GM23338 (cell line): ENCODE results near the gene BTBD3. TPM values are rescaled to one million over a fixed set of nuclear protein-coding genes. Genes with fewer than 3 reads are reported as not detected.
A peak's percentile ranks its signal among the peaks of the same experiment; 100 is the strongest.

Experiments used
- ATAC-seq: fragments of 200-7000 bp; cut with Tn5 transposase; 3 replicates; pipeline ENCODE4 v1.9.1; 2020
- DNase-seq: peaks from one replicate; pipeline ENCODE4 v3.0.0-alpha.2; 2015; ENCODE audit warnings: low spot score
- H2AFZ ChIP-seq: fragments of 200-600 bp; sonication (generic); 2 replicates; pipeline ENCODE4 v1.8.0; 2016; ENCODE audit warnings: antibody characterized with exemption, mild to moderate bottlenecking, moderate library complexity
- H3F3A ChIP-seq: fragments of 200-600 bp; sonication (generic); replicated peaks from 2 replicates; pipeline ENCODE4 v1.8.0; 2017; ENCODE audit warnings: antibody characterized with exemption, mixed run types, low read depth
- H3K27ac ChIP-seq: fragments of 200-600 bp; sonication (generic); 2 replicates; pipeline ENCODE4 v1.6.1; 2016; ENCODE audit warnings: low read depth
- H3K27me3 ChIP-seq: fragments of 200-600 bp; sonication (generic); 2 replicates; pipeline ENCODE4 v1.8.0; 2016; ENCODE audit warnings: mild to moderate bottlenecking, mixed run types, moderate library complexity; ENCODE audit not compliant: insufficient read depth
- H3K36me3 ChIP-seq: fragments of 200-600 bp; sonication (generic); 2 replicates; pipeline ENCODE4 v1.8.0; 2016; ENCODE audit warnings: mild to moderate bottlenecking; ENCODE audit not compliant: insufficient read depth
- H3K4me1 ChIP-seq: fragments of 200-600 bp; sonication (generic); 2 replicates; pipeline ENCODE4 v1.8.0; 2016; ENCODE audit warnings: mild to moderate bottlenecking, moderate library complexity; ENCODE audit not compliant: insufficient read depth
- H3K4me2 ChIP-seq: fragments of 200-600 bp; sonication (generic); 2 replicates; pipeline ENCODE4 v1.7.1; 2017; ENCODE audit warnings: mixed run types
- H3K4me3 ChIP-seq: fragments of 200-600 bp; sonication (generic); 2 replicates; pipeline ENCODE4 v1.6.1; 2016; ENCODE audit warnings: mixed run types
- H3K79me2 ChIP-seq: fragments of 200-600 bp; sonication (generic); replicated peaks from 2 replicates; pipeline ENCODE4 v1.8.0; 2017; ENCODE audit warnings: mild to moderate bottlenecking; ENCODE audit not compliant: insufficient read depth
- H3K9me2 ChIP-seq: fragments of 200-600 bp; sonication (generic); 2 replicates; pipeline ENCODE4 v1.8.0; 2017; ENCODE audit not compliant: insufficient read depth
- H4K20me1 ChIP-seq: fragments of 200-600 bp; sonication (generic); replicated peaks from 2 replicates; pipeline ENCODE4 v1.8.0; 2017; ENCODE audit warnings: mild to moderate bottlenecking; ENCODE audit not compliant: insufficient read depth
- H3K27ac Mint-ChIP-seq: 2 replicates; pipeline ENCODE4 v1.8.0; 2020; ENCODE audit warnings: inconsistent platforms, mild to moderate bottlenecking, moderate library complexity, mixed read lengths
- H3K27me3 Mint-ChIP-seq: 3 replicates; pipeline ENCODE4 v1.8.0; 2022; ENCODE audit warnings: low read depth, mild to moderate bottlenecking, moderate library complexity, mixed read lengths, inconsistent platforms; ENCODE audit not compliant: insufficient read depth, poor library complexity
- H3K36me3 Mint-ChIP-seq: 3 replicates; pipeline ENCODE4 v1.8.0; 2021; ENCODE audit warnings: low read depth, mild to moderate bottlenecking, inconsistent platforms, moderate library complexity, mixed read lengths
- H3K4me1 Mint-ChIP-seq: 3 replicates; pipeline ENCODE4 v1.8.0; 2020; ENCODE audit warnings: mild to moderate bottlenecking, inconsistent platforms, mixed read lengths
- H3K4me3 Mint-ChIP-seq: 3 replicates; pipeline ENCODE4 v1.8.0; 2021; ENCODE audit warnings: moderate library complexity, mild to moderate bottlenecking, inconsistent platforms, mixed read lengths
- H3K9me3 Mint-ChIP-seq: 3 replicates; pipeline ENCODE4 v1.8.0; 2020; ENCODE audit warnings: moderate library complexity, mild to moderate bottlenecking, inconsistent platforms, mixed read lengths
- long read RNA-seq: library from polyadenylated mRNA; unstranded; transcript quantifications from one replicate; pipeline ENCODE4 v2.0.0, GENCODE V29; 2020; ENCODE audit not compliant: unreplicated experiment
- polyA plus RNA-seq: library from polyadenylated mRNA; unstranded; fragments of >200 nt; fragmentation: Nextera tagmentation; extraction: Ambion mirVana; gene quantifications from 2 replicates; pipeline ENCODE4 v1.2.1, GENCODE V29; 2016
- total RNA-seq: library from RNA; depleted of rRNA; stranded (reverse); fragments of >200 nt; shearing (Covaris generic); gene quantifications from 2 replicates; pipeline ENCODE4 v1.2.3, GENCODE V29; 2014; rRNA removed
- TF ChIP-seq, protein P1 (sequence below), 2 experiments: fragments of 200-600 bp in 1 of 2; sonication (generic) in 1 of 2; conservative IDR thresholded peaks; 2 replicates each; pipeline versions ENCODE4 v1.5.1 to v1.6.1; 2016 to 2017; ENCODE audit warnings: antibody characterized with exemption in 2 of 2, low read depth in 2 of 2, mild to moderate bottlenecking in 2 of 2, moderate library complexity in 1 of 2
- TF ChIP-seq, protein P2 (sequence below): fragments of 250-450 bp; sonication (Bioruptor Pico); IDR thresholded peaks from 2 replicates; pipeline ENCODE4 v1.5.0; 2020; ENCODE audit warnings: mild to moderate bottlenecking, moderate library complexity

BTBD3 gene
- total RNA-seq (45.1 and 47.0 TPM in 2 replicates), polyA plus RNA-seq (11.8 and 13.6 TPM in 2 replicates)
- long read RNA-seq, full-length matches to known transcripts: 5 of 5 reads
- long read RNA-seq, partial matches to known transcripts: 0 of 5 reads
- long read RNA-seq, other reads (novel, unspliced or antisense): 0 of 5 reads

DNA sequence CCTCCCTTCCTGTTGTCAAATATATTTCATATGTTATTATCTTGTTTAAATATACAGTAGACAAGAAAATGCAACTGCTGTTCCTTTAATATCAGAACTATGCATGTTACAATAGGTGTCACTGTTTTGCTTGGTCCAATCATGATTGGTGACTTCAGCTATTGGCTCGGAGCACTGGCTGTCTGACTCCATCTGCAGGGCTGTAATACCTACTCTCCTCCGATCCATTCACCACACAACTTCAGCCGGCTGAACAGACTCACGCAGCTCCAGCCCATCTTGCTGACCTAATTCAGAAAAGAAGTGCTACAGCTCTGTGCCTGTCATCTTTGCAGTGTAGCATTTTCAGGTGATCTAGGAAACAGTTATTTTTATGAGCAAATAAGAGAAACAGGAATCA, at the start of gene BTBD3:
BTBD3 (plus strand) TSS at position 231 of the 400 bp plus-strand sequence. CDS start 383 bp downstream, outside the sequence.
- H3F3A ChIP-seq: no peaks in the 10 kb centered on the region
- ATAC-seq (peak; percentile 74), DNase-seq (no peak)
- peaks cover 87% of the 10 kb centered on the region for H3K79me2 ChIP-seq
- Mint-ChIP-seq H3K4me1 (peaks cover 50% of the 10 kb centered on the region), H3K36me3 (peaks cover 3% of the 10 kb centered on the region; the same call in 2 of the 3 replicates), H3K27ac (peak within 1 kb of the TSS; percentile 18; the same call in 1 of the 2 replicates), H3K9me3 (no peaks in the 10 kb centered on the region), H3K27me3 (no peaks in the 10 kb centered on the region), H3K4me3 (no peak within 1 kb of the TSS)
- H2AFZ ChIP-seq: no peak within 1 kb of the TSS
- H3K4me1 ChIP-seq: peaks cover 28% of the 10 kb centered on the region
- no peak within 1 kb of the TSS for H3K27ac ChIP-seq
- H3K36me3 ChIP-seq: no peaks in the 10 kb centered on the region
- no peak within 1 kb of the TSS for H3K4me3 ChIP-seq
- no peaks in the 10 kb centered on the region for H3K9me2 ChIP-seq
- H3K27me3 ChIP-seq: no peaks in the 10 kb centered on the region
- 0 out of 2 replicates have a peak within 1 kb of the TSS, but pooled peaks have one; percentile 2 for H3K4me2 ChIP-seq
- TF ChIP-seq, protein P1, sequence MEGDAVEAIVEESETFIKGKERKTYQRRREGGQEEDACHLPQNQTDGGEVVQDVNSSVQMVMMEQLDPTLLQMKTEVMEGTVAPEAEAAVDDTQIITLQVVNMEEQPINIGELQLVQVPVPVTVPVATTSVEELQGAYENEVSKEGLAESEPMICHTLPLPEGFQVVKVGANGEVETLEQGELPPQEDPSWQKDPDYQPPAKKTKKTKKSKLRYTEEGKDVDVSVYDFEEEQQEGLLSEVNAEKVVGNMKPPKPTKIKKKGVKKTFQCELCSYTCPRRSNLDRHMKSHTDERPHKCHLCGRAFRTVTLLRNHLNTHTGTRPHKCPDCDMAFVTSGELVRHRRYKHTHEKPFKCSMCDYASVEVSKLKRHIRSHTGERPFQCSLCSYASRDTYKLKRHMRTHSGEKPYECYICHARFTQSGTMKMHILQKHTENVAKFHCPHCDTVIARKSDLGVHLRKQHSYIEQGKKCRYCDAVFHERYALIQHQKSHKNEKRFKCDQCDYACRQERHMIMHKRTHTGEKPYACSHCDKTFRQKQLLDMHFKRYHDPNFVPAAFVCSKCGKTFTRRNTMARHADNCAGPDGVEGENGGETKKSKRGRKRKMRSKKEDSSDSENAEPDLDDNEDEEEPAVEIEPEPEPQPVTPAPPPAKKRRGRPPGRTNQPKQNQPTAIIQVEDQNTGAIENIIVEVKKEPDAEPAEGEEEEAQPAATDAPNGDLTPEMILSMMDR (conservative IDR thresholded peaks at IDR 0.05; ENCODE audit: low read depth in 2 of 2): 0 out of 4 replicates have a peak, but pooled peaks of 1 of the 2 experiments have one; percentile 10
- TF ChIP-seq, protein P2, sequence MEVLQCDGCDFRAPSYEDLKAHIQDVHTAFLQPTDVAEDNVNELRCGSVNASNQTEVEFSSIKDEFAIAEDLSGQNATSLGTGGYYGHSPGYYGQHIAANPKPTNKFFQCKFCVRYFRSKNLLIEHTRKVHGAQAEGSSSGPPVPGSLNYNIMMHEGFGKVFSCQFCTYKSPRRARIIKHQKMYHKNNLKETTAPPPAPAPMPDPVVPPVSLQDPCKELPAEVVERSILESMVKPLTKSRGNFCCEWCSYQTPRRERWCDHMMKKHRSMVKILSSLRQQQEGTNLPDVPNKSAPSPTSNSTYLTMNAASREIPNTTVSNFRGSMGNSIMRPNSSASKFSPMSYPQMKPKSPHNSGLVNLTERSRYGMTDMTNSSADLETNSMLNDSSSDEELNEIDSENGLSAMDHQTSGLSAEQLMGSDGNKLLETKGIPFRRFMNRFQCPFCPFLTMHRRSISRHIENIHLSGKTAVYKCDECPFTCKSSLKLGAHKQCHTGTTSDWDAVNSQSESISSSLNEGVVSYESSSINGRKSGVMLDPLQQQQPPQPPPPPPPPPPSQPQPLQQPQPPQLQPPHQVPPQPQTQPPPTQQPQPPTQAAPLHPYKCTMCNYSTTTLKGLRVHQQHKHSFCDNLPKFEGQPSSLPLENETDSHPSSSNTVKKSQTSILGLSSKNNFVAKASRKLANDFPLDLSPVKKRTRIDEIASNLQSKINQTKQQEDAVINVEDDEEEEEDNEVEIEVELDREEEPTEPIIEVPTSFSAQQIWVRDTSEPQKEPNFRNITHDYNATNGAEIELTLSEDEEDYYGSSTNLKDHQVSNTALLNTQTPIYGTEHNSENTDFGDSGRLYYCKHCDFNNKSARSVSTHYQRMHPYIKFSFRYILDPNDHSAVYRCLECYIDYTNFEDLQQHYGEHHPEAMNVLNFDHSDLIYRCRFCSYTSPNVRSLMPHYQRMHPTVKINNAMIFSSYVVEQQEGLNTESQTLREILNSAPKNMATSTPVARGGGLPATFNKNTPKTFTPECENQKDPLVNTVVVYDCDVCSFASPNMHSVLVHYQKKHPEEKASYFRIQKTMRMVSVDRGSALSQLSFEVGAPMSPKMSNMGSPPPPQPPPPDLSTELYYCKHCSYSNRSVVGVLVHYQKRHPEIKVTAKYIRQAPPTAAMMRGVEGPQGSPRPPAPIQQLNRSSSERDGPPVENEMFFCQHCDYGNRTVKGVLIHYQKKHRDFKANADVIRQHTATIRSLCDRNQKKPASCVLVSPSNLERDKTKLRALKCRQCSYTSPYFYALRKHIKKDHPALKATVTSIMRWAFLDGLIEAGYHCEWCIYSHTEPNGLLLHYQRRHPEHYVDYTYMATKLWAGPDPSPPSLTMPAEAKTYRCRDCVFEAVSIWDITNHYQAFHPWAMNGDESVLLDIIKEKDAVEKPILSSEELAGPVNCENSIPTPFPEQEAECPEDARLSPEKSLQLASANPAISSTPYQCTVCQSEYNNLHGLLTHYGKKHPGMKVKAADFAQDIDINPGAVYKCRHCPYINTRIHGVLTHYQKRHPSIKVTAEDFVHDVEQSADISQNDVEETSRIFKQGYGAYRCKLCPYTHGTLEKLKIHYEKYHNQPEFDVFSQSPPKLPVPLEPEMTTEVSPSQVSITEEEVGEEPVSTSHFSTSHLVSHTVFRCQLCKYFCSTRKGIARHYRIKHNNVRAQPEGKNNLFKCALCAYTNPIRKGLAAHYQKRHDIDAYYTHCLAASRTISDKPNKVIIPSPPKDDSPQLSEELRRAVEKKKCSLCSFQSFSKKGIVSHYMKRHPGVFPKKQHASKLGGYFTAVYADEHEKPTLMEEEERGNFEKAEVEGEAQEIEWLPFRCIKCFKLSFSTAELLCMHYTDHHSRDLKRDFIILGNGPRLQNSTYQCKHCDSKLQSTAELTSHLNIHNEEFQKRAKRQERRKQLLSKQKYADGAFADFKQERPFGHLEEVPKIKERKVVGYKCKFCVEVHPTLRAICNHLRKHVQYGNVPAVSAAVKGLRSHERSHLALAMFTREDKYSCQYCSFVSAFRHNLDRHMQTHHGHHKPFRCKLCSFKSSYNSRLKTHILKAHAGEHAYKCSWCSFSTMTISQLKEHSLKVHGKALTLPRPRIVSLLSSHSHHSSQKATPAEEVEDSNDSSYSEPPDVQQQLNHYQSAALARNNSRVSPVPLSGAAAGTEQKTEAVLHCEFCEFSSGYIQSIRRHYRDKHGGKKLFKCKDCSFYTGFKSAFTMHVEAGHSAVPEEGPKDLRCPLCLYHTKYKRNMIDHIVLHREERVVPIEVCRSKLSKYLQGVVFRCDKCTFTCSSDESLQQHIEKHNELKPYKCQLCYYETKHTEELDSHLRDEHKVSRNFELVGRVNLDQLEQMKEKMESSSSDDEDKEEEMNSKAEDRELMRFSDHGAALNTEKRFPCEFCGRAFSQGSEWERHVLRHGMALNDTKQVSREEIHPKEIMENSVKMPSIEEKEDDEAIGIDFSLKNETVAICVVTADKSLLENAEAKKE (CRISPR knock-in tag): no peak
- peaks cover 10% of the 10 kb centered on the region; the same call in 1 of the 2 replicates for H4K20me1 ChIP-seq
